HepG2 (cell line): Measurements from ENCODE around the gene SPTSSA. TPM values are rescaled to one million over a fixed set of nuclear protein-coding genes. Genes with fewer than 3 reads are reported as not detected.

Source experiments
- ATAD3A ChIP-seq: sonication (generic); formaldehyde crosslinking; IDR thresholded peaks from 2 replicates; pipeline ENCODE4 v1.4.0; 2020; ENCODE audit warnings: missing genetic modification reagents
- BRD4 ChIP-seq: sonication (generic); formaldehyde crosslinking; IDR thresholded peaks from 2 replicates; pipeline ENCODE4 v1.4.0; 2020; ENCODE audit warnings: missing genetic modification reagents
- CBX5 ChIP-seq: sonication (generic); formaldehyde crosslinking; IDR thresholded peaks from 2 replicates; pipeline ENCODE4 v1.4.0; 2020; ENCODE audit warnings: missing genetic modification reagents, borderline replicate concordance
- CCAR2 ChIP-seq: fragments of 200-400 bp; formaldehyde crosslinking; optimal IDR thresholded peaks from 2 replicates; pipeline ENCODE3; 2018; ENCODE audit warnings: low read depth, mild to moderate bottlenecking, low read length, moderate library complexity
- CHD2 ChIP-seq: IDR thresholded peaks from 2 replicates; pipeline ENCODE4 v1.6.1; 2011; ENCODE audit warnings: low read depth, low read length, improper control_type of control experiment
- CREM ChIP-seq, 2 experiments: sonication (generic) in 1 of 2; formaldehyde crosslinking in 1 of 2; IDR thresholded peaks; 2 replicates each; pipeline versions ENCODE4 v1.4.0 to v1.6.1; 2016 to 2020; ENCODE audit warnings: antibody characterized with exemption in 1 of 2, mild to moderate bottlenecking in 1 of 2, missing genetic modification reagents in 1 of 2
- ESRRA ChIP-seq: sonication (generic); formaldehyde crosslinking; IDR thresholded peaks from 2 replicates; pipeline ENCODE4 v1.5.1; 2020; ENCODE audit warnings: mild to moderate bottlenecking, low read depth, missing genetic modification reagents
- LRRFIP1 ChIP-seq: sonication (generic); formaldehyde crosslinking; conservative IDR thresholded peaks from 2 replicates; pipeline ENCODE4 v1.4.0; 2020; ENCODE audit warnings: missing genetic modification reagents
- MXD3 ChIP-seq: IDR thresholded peaks from 2 replicates; pipeline ENCODE4 v1.6.1; 2016; ENCODE audit warnings: mild to moderate bottlenecking, missing biosample characterization, missing genetic modification reagents
- NKX3-1 ChIP-seq: sonication (generic); formaldehyde crosslinking; IDR thresholded peaks from 2 replicates; pipeline ENCODE4 v1.5.0; 2020; ENCODE audit warnings: missing genetic modification reagents
- RXRA ChIP-seq: sonication (generic); formaldehyde crosslinking; IDR thresholded peaks from 2 replicates; pipeline ENCODE4 v1.5.1; 2020; ENCODE audit warnings: missing genetic modification reagents
- SYNCRIP ChIP-seq: fragments of 200-400 bp; formaldehyde crosslinking; IDR thresholded peaks from 2 replicates; pipeline ENCODE4 v1.6.1; 2018; ENCODE audit warnings: mild to moderate bottlenecking, low read depth, low read length; ENCODE audit not compliant: insufficient read depth
- TCF12 ChIP-seq, 2 experiments: fragments of 450-650 bp in 1 of 2; sonication (generic) in 1 of 2; formaldehyde crosslinking in 1 of 2; IDR thresholded peaks; 2 replicates each; pipeline versions ENCODE4 v1.6.1 to v1.8.0; 2017 to 2022; ENCODE audit warnings: antibody characterized with exemption in 1 of 2, mild to moderate bottlenecking in 1 of 2, missing genetic modification reagents in 1 of 2, moderate library complexity in 1 of 2
- TEAD3 ChIP-seq: optimal IDR thresholded peaks from 2 replicates; pipeline ENCODE3; 2016; ENCODE audit warnings: borderline replicate concordance
- ZBTB38 ChIP-seq: sonication (generic); formaldehyde crosslinking; IDR thresholded peaks from 2 replicates; pipeline ENCODE4 v1.5.1; 2020; ENCODE audit warnings: mild to moderate bottlenecking, missing genetic modification reagents
- ZFP1 ChIP-seq: IDR thresholded peaks from 2 replicates; pipeline ENCODE4 v1.6.1; 2016
- ZNF12 ChIP-seq: sonication (generic); formaldehyde crosslinking; IDR thresholded peaks from 2 replicates; pipeline ENCODE4 v1.5.0; 2020; ENCODE audit warnings: missing genetic modification reagents
- ZNF549 ChIP-seq: sonication (generic); formaldehyde crosslinking; IDR thresholded peaks from 2 replicates; pipeline ENCODE4 v1.5.0; 2020; ENCODE audit warnings: missing genetic modification reagents
- ZNF589 ChIP-seq: sonication (generic); formaldehyde crosslinking; conservative IDR thresholded peaks from 2 replicates; pipeline ENCODE4 v1.8.0; 2022; ENCODE audit warnings: mild to moderate bottlenecking, moderate library complexity, missing genetic modification reagents
- ZSCAN12 ChIP-seq: sonication (generic); formaldehyde crosslinking; IDR thresholded peaks from 2 replicates; pipeline ENCODE4 v1.9.0; 2021; ENCODE audit warnings: mild to moderate bottlenecking, missing genetic modification reagents
- polyA plus RNA-seq, 8 experiments: library from polyadenylated mRNA; depleted of rRNA in 3 of 8; stranded (reverse) in 7 of 8; unstranded in 1 of 8; fragments of >200 nt; fragmentation: Illumina TruSeq in 4 of 8; extraction: Trizol in 4 of 8; gene quantifications; 2 replicates each; pipeline versions ENCODE4 v1.2.1 to v1.2.3, GENCODE V29; 2011 to 2016; ENCODE audit warnings: low read depth in 4 of 8, missing spikeins in 1 of 8, mixed read lengths in 1 of 8; ENCODE audit not compliant: insufficient read depth in 1 of 8
- total RNA-seq, 5 experiments: library from RNA; depleted of rRNA; stranded (reverse); fragments of >200 nt; fragmentation: Illumina TruSeq; extraction: Trizol; gene quantifications; 2 replicates each; pipeline ENCODE4 v1.2.3, GENCODE V29; 2016; ENCODE audit warnings: low read depth in 1 of 5
- TF ChIP-seq, protein P1 (sequence below): sonication (generic); formaldehyde crosslinking; IDR thresholded peaks from 2 replicates; pipeline ENCODE4 v1.8.0; 2022; ENCODE audit warnings: mild to moderate bottlenecking, missing genetic modification reagents, borderline replicate concordance
- TF ChIP-seq, protein P2 (sequence below): sonication (generic); formaldehyde crosslinking; conservative IDR thresholded peaks from 2 replicates; pipeline ENCODE4 v1.4.0; 2020; ENCODE audit warnings: missing genetic modification reagents
- TF ChIP-seq, protein P3 (sequence below): sonication (generic); formaldehyde crosslinking; IDR thresholded peaks from 2 replicates; pipeline ENCODE4 v1.4.0; 2020; ENCODE audit warnings: missing genetic modification reagents

Gene SPTSSA
- total and polyA plus RNA-seq, 2 of the 13 experiments (the other 11 are each of a cell fraction or from before 2014, with no cell fraction given): 19.1 to 86.1 TPM

DNA sequence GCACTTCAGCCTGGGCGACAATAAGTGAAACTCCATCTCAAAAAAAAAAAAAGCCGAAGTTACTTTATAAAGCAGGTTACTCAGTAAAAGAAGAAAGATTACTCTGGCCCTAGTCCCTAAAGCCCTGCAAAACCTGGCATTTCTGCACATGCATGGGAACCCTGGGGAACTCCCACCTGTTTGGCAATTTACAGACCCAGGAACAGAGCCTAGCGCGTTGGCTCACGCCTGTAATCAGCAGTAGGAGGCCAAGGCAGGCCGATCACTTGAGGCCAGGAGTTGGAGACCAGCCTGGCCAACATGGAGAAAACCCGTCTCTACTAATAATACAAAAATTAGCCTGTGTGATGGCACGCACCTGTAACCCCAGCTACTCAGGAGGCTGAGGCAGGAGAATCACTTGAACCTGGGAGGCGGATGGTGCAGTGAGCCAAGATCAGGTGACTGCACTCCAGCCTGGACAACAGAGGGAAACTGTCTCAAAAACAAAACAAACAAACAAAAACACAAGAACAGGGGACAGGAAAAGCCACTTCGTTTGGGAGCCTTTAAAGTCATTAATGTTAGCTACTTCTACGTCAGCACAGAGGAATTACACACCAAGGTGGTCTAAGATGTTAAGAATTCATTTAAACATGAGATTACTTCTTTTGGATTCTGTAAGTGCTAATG lies 34.1 kb upstream of the SPTSSA start (continued):
- TF ChIP-seq, protein P1, sequence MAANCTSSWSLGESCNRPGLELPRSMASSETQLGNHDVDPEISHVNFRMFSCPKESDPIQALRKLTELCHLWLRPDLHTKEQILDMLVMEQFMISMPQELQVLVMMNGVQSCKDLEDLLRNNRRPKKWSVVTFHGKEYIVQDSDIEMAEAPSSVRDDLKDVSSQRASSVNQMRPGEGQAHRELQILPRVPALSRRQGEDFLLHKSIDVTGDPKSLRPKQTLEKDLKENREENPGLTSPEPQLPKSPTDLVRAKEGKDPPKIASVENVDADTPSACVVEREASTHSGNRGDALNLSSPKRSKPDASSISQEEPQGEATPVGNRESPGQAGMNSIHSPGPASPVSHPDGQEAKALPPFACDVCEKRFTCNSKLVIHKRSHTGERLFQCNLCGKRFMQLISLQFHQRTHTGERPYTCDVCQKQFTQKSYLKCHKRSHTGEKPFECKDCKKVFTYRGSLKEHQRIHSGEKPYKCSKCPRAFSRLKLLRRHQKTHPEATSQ (CRISPR knock-in tag): no peak
- TF ChIP-seq CHD2: no peak
- no peak for TF ChIP-seq ZNF549
- 0 out of 2 replicates have a peak, but pooled peaks have one; percentile 12 for TF ChIP-seq BRD4
- TF ChIP-seq LRRFIP1: no peak
- no peak for TF ChIP-seq CCAR2
- no peak for TF ChIP-seq ZFP1
- TF ChIP-seq, protein P2, sequence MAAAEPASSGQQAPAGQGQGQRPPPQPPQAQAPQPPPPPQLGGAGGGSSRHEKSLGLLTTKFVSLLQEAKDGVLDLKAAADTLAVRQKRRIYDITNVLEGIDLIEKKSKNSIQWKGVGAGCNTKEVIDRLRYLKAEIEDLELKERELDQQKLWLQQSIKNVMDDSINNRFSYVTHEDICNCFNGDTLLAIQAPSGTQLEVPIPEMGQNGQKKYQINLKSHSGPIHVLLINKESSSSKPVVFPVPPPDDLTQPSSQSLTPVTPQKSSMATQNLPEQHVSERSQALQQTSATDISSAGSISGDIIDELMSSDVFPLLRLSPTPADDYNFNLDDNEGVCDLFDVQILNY (CRISPR knock-in tag): no peak
- no peak for TF ChIP-seq CREM (IDR thresholded peaks at IDR 0.05)
- TF ChIP-seq CREM (CRISPR knock-in tag; IDR thresholded peaks at IDR 0.05): no peak
- TF ChIP-seq ESRRA (CRISPR knock-in tag): no peak
- no peak for TF ChIP-seq CBX5 (CRISPR knock-in tag)
- TF ChIP-seq ZSCAN12: no peak
- no peak for TF ChIP-seq SYNCRIP
- TF ChIP-seq TCF12 (IDR thresholded peaks at IDR 0.05): no peak
- TF ChIP-seq TCF12 (CRISPR knock-in tag; IDR thresholded peaks at IDR 0.05): no peak
- 0 out of 2 replicates have a peak, but pooled peaks have one; percentile 41 for TF ChIP-seq ZNF589 (CRISPR knock-in tag)
- TF ChIP-seq ZBTB38: 0 out of 2 replicates have a peak, but pooled peaks have one; percentile 34
- TF ChIP-seq ATAD3A: no peak
- TF ChIP-seq TEAD3: peak; percentile 12
- 0 out of 2 replicates have a peak, but pooled peaks have one; percentile 46 for TF ChIP-seq MXD3 (CRISPR knock-in tag)
- TF ChIP-seq, protein P3, sequence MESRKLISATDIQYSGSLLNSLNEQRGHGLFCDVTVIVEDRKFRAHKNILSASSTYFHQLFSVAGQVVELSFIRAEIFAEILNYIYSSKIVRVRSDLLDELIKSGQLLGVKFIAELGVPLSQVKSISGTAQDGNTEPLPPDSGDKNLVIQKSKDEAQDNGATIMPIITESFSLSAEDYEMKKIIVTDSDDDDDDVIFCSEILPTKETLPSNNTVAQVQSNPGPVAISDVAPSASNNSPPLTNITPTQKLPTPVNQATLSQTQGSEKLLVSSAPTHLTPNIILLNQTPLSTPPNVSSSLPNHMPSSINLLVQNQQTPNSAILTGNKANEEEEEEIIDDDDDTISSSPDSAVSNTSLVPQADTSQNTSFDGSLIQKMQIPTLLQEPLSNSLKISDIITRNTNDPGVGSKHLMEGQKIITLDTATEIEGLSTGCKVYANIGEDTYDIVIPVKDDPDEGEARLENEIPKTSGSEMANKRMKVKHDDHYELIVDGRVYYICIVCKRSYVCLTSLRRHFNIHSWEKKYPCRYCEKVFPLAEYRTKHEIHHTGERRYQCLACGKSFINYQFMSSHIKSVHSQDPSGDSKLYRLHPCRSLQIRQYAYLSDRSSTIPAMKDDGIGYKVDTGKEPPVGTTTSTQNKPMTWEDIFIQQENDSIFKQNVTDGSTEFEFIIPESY (CRISPR knock-in tag): peak; percentile 91
- TF ChIP-seq NKX3-1: 0 out of 2 replicates have a peak, but pooled peaks have one; percentile 33
- TF ChIP-seq RXRA (CRISPR knock-in tag): peak; percentile 51; the same call in 1 of the 2 replicates
- no peak for TF ChIP-seq ZNF12 (CRISPR knock-in tag)
